ENCODE results near the gene PLCXD3. TPM values are rescaled to one million over a fixed set of nuclear protein-coding genes. Genes with fewer than 3 reads are reported as not detected.

PLCXD3 gene
- polyA plus RNA-seq, 1 donor (not counting 4 experiments of a cell fraction or from before 2014, with no cell fraction given): not detected

DNA sequence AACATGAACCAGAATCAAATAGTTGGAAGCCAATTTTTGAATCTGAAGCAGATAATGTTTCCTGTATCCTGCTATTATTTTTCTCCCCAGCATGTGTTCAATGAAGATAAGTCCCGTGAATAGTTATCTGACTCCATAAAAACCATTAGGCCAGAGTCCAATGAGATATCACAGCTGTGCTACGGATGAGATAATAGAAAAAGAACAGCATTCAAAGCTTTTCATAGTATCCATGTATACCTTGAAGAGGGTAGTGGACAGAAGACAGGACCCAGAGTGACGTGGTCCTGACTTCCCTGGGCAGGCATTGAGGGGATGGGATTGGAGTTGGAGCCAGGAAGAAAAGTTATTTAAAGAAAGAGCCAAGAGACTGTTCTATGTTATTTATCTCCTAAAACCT lies 246.4 kb downstream of the PLCXD3 start:
- no peak overlapping the region for H2AFZ ChIP-seq (ENCODE audit: control insufficient read depth, low read length)
- no peaks in the 10 kb centered on the region for H3K4me1 ChIP-seq (ENCODE audit: control insufficient read depth, extremely low read depth, insufficient read depth, low read length)
- H3K36me3 ChIP-seq (ENCODE audit: control insufficient read depth in 2 of 2, extremely low read depth in 1 of 2, insufficient read depth in 2 of 2, low read length in 2 of 2): no peaks in the 10 kb centered on the region
- no peak overlapping the region for H3K9ac ChIP-seq (ENCODE audit: control insufficient read depth, extremely low read depth, insufficient read depth, low read length)
- H3K9me1 ChIP-seq (ENCODE audit: control insufficient read depth, extremely low read depth, insufficient read depth, low read length): no peaks in the 10 kb centered on the region
- H3K4me3 ChIP-seq (ENCODE audit: control insufficient read depth in 2 of 3, extremely low read depth in 1 of 3, insufficient read depth in 2 of 3, low read depth in 1 of 3, low read length in 3 of 3): no peak overlapping the region
- dilution Hi-C loops (cut with MboI; ENCODE audit: extremely low pct_ligation_motif_present, low sequenced_read_pairs): no loop called here
- no peaks in the 10 kb centered on the region for H4K20me1 ChIP-seq (ENCODE audit: control insufficient read depth, extremely low read depth, insufficient read depth, low read length)
- no peak for TF ChIP-seq EZH2 (IDR thresholded peaks at IDR 0.05; ENCODE audit: low read length)
- no peak for TF ChIP-seq CTCF (optimal IDR thresholded peaks at IDR 0.05 in 1 of 3, IDR thresholded peaks at IDR 0.05 in 1 of 3, conservative IDR thresholded peaks at IDR 0.05 in 1 of 3; ENCODE audit: extremely low read depth in 1 of 3, insufficient read depth in 2 of 3, low read length in 3 of 3)
- H3K27me3 ChIP-seq (ENCODE audit: control insufficient read depth, extremely low read depth, insufficient read depth, low read length): no peaks in the 10 kb centered on the region
- H3K27ac ChIP-seq (ENCODE audit: control insufficient read depth, insufficient read depth, low read length): no peak overlapping the region
- FAIRE-seq (no peak), DNase-seq (ENCODE audit: low read depth, low spot score) (no peak)
- no peaks in the 10 kb centered on the region for H3K79me2 ChIP-seq (ENCODE audit: control insufficient read depth, insufficient read depth, low read length)
- H3K9me3 ChIP-seq (ENCODE audit: control insufficient read depth, low read depth, low read length): no peaks in the 10 kb centered on the region
- H3K4me2 ChIP-seq (ENCODE audit: control insufficient read depth, extremely low read depth, insufficient read depth, low read depth, low read length): no peak overlapping the region

DNA sequence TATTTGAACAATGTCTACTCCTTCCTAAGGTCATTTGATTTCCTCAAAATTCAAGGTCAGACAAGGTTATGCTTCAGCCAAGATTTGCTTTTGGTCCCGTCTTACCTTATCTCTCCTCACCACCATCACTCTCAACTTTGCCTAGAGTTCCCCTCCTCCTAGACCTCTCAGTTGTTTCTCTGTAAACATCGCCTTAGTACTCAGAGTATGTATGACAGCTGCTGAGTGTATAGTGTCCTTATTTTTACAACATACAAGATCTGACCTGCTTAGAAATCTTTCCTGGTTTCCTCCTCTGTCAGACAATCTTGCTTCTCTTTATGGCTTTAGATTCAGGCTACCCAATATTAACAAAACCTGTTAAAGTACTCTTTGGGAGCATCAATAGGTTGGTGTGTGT lies 247.1 kb downstream of the PLCXD3 start:
- no peak for TF ChIP-seq EZH2 (IDR thresholded peaks at IDR 0.05; ENCODE audit: low read length)
- DNase-seq (ENCODE audit: low read depth, low spot score) (no peak), FAIRE-seq (no peak)
- Histone ChIP-seq H3K9ac (ENCODE audit: control insufficient read depth, extremely low read depth, insufficient read depth, low read length) (no peak overlapping the region), H3K9me1 (ENCODE audit: control insufficient read depth, extremely low read depth, insufficient read depth, low read length) (no peaks in the 10 kb centered on the region), H3K79me2 (ENCODE audit: control insufficient read depth, insufficient read depth, low read length) (no peaks in the 10 kb centered on the region), H3K9me3 (ENCODE audit: control insufficient read depth, low read depth, low read length) (no peaks in the 10 kb centered on the region), H4K20me1 (ENCODE audit: control insufficient read depth, extremely low read depth, insufficient read depth, low read length) (no peaks in the 10 kb centered on the region), H3K4me1 (ENCODE audit: control insufficient read depth, extremely low read depth, insufficient read depth, low read length) (no peaks in the 10 kb centered on the region), H3K27me3 (ENCODE audit: control insufficient read depth, extremely low read depth, insufficient read depth, low read length) (no peaks in the 10 kb centered on the region), H3K27ac (ENCODE audit: control insufficient read depth, insufficient read depth, low read length) (no peak overlapping the region), H2AFZ (ENCODE audit: control insufficient read depth, low read length) (no peak overlapping the region), H3K4me2 (ENCODE audit: control insufficient read depth, extremely low read depth, insufficient read depth, low read depth, low read length) (no peak overlapping the region), H3K36me3 (ENCODE audit: control insufficient read depth in 2 of 2, extremely low read depth in 1 of 2, insufficient read depth in 2 of 2, low read length in 2 of 2) (no peaks in the 10 kb centered on the region), H3K4me3 (ENCODE audit: control insufficient read depth in 2 of 3, extremely low read depth in 1 of 3, insufficient read depth in 2 of 3, low read depth in 1 of 3, low read length in 3 of 3) (no peak overlapping the region)
- dilution Hi-C loops (cut with MboI; ENCODE audit: extremely low pct_ligation_motif_present, low sequenced_read_pairs): no loop called here
